Kidney epithelial cell (primary cell): ENCODE data around the gene FBXW5. TPM values are rescaled to one million over a fixed set of nuclear protein-coding genes. Genes with fewer than 3 reads are reported as not detected.

Experiments
- DNase-seq: peaks from one replicate; pipeline ENCODE4 v3.0.0-alpha.2; 2010; ENCODE audit warnings: low read depth
- H3K27me3 ChIP-seq: 2 replicates; pipeline ENCODE4 v1.6.0; 2011; ENCODE audit warnings: low read length; ENCODE audit not compliant: control insufficient read depth, insufficient read depth
- H3K36me3 ChIP-seq: 2 replicates; pipeline ENCODE4 v1.5.1; 2011; ENCODE audit warnings: low read length; ENCODE audit not compliant: control insufficient read depth, insufficient read depth
- H3K4me3 ChIP-seq: 2 replicates; pipeline ENCODE4 v1.5.1; 2011; ENCODE audit warnings: low read depth, mild to moderate bottlenecking, control low read depth, low read length
- total RNA-seq: library from RNA; depleted of rRNA; stranded (reverse); fragments of >200 nt; gene quantifications from 2 replicates; pipeline ENCODE4 v1.2.3, GENCODE V29; 2015
- TF ChIP-seq, protein P1 (sequence below): IDR thresholded peaks from 2 replicates; pipeline ENCODE4 v1.5.1; 2011; ENCODE audit warnings: mild to moderate bottlenecking, moderate library complexity, low read length, control low read depth, inconsistent platforms; ENCODE audit not compliant: insufficient read depth, poor library complexity, severe bottlenecking

The FBXW5 gene
- total RNA-seq, 1 donor from 2014 or later = 174 TPM

DNA sequence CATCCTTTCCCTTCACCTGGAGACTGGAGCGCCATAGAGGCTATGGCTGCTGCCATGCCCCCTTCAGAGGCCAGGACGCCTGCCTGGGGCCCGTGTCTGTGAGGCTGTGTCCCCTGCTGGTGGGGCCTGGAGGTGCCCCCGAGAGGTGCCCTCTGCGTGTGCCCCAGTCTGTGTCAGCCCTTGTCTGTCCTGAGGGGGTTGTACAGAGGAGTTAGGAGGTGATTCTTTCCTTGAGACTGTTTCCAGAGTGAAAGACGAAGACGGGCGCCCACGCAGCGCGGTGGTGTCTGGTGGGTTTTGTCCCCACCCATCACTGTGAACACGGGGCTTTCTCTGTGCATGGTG lies 33.7 kb downstream of the FBXW5 start:
- TF ChIP-seq, protein P1, sequence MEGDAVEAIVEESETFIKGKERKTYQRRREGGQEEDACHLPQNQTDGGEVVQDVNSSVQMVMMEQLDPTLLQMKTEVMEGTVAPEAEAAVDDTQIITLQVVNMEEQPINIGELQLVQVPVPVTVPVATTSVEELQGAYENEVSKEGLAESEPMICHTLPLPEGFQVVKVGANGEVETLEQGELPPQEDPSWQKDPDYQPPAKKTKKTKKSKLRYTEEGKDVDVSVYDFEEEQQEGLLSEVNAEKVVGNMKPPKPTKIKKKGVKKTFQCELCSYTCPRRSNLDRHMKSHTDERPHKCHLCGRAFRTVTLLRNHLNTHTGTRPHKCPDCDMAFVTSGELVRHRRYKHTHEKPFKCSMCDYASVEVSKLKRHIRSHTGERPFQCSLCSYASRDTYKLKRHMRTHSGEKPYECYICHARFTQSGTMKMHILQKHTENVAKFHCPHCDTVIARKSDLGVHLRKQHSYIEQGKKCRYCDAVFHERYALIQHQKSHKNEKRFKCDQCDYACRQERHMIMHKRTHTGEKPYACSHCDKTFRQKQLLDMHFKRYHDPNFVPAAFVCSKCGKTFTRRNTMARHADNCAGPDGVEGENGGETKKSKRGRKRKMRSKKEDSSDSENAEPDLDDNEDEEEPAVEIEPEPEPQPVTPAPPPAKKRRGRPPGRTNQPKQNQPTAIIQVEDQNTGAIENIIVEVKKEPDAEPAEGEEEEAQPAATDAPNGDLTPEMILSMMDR = no peak
- Histone ChIP-seq H3K36me3 (no peaks in the 10 kb centered on the region), H3K4me3 (no peak overlapping the region), H3K27me3 (no peaks in the 10 kb centered on the region)
- DNase-seq = no peak

- DNase-seq = no peak
- H3K27me3 ChIP-seq = no peaks in the 10 kb centered on the region
- TF ChIP-seq, protein P1 = no peak
- H3K36me3 ChIP-seq = no peaks in the 10 kb centered on the region
- H3K4me3 ChIP-seq = no peak overlapping the region
These were observed 34.2 kb downstream of the FBXW5 start for GRCh38 chr9:136910197-136910900.

DNA sequence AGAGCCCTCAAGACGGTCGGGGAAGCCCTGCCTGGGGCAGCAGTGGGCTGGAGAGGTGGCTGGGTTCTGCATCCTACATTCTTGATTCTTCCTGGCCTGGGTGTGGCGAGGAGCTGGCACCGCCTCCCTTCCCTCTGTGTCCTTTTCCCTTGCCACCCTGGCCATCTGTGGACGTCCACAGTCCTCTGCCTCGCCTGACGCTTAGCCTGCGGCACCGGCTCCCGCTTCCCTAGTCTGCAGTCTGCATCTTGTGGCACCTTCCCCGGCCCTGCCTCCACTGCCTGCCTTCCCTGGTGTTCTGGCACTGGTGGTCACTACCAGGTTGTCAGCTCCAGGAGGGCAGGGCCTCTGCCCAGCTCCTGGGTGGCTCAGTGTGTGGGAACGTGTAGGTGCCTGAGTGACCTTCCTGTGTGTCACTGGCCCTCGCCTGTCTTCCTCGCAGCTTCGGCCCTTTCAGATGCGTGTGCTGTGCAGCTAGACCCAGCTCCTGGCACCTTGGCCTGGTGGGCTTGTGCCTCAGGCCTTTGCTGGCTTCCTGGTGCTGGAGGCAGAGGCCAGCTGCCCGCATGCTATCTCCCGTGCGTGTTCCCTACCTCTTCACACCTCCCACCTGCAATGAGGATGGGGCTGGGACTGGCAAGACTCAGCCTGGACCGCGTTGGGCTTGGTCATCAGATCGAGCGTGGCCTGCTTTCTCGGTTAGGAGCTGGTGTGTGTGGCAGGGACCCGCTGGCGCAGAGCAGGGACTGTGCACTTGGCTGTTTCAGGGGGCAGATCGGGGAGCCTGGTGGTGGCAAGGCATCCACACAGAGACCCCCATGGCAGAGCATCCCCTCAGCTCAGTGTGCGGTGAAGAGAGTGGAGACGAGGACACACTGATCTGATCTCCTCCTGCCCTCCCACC lies 37.3 kb downstream of the FBXW5 start:
- no peak for DNase-seq
- Histone ChIP-seq H3K4me3 (no peak overlapping the region), H3K36me3 (no peaks in the 10 kb centered on the region), H3K27me3 (no peaks in the 10 kb centered on the region)
- TF ChIP-seq, protein P1 = no peak

DNA sequence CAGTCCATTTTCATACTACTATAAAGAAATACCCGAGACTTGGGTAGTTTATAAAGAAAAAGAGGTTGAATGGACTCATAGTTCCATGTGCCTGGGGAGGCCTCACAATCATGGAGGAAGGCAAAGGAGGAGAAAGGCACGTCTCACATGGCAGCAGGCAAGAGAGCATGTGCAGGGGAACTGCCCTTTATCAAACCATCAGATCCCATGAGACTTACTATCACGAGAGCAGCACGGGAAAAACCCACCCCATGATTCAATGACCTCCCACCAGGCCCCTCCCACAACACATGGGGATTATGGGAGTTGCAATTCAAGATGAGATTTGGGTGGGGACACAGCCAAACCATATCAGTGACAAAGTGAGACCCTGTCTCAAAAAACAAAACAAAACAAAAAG lies 38.3 kb downstream of the FBXW5 start:
- TF ChIP-seq, protein P1 = no peak
- Histone ChIP-seq H3K4me3 (no peak overlapping the region), H3K36me3 (no peaks in the 10 kb centered on the region), H3K27me3 (no peaks in the 10 kb centered on the region)
- no peak for DNase-seq

DNA sequence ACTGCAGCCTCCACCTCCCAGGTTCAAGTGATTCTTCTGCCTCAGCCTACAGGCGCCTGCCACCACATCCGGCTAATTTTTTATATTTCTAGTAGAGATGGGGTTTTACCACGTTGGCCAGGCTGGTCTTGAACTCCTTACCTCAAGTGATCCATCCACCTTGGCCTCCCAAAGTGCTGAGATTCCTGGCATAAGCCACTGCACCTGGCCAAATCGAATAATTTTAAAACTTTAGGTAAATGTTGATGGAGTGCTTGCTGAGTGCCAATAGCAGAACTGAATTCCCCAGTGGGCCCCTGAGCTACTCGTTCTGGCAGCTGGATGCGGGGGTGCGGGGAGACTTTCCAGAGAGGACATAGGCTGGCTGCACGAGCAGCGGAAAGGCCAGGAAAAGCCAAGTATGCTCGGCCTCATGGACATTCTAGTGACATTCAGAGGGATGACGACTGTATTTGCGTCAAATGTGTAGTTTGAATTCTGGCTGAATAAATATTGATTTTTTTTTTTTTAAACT lies 41.4 kb downstream of the FBXW5 start:
- TF ChIP-seq, protein P1 = no peak
- no peak for DNase-seq
- no peak overlapping the region for H3K4me3 ChIP-seq
- H3K27me3 ChIP-seq = no peaks in the 10 kb centered on the region
- H3K36me3 ChIP-seq = no peaks in the 10 kb centered on the region
